Cardiac muscle cell (in vitro differentiated cells and primary cell): ENCODE measurements around the gene BLM. TPM values are rescaled to one million over a fixed set of nuclear protein-coding genes. Genes with fewer than 3 reads are reported as not detected.
"Not testable (repeated sequence)": the region's sequence is repeated elsewhere in the genome, so short reads cannot be mapped to it uniquely, and the experiment has no call there.

Source experiments
- DNase-seq, 2 donors: peaks; one replicate each; pipeline versions ENCODE4 v3.0.0 to v3.0.0-alpha.2; 2010 to 2017; ENCODE audit warnings: low read depth in 1 of 2, low spot score in 1 of 2
- H3K27ac ChIP-seq: fragments of 200-600 bp; sonication (generic); 2 replicates; pipeline ENCODE4 v1.5.1; 2016
- H3K27me3 ChIP-seq: fragments of 200-600 bp; sonication (generic); 2 replicates; pipeline ENCODE4 v1.6.0; 2016; ENCODE audit warnings: control low read depth
- H3K36me3 ChIP-seq: fragments of 200-600 bp; sonication (generic); 2 replicates; pipeline ENCODE4 v1.5.1; 2016; ENCODE audit warnings: control low read depth
- H3K4me1 ChIP-seq: fragments of 200-600 bp; sonication (generic); 2 replicates; pipeline ENCODE4 v1.8.1; 2017; ENCODE audit warnings: low read depth, mild to moderate bottlenecking, mixed run types
- H3K4me3 ChIP-seq: fragments of 200-600 bp; sonication (generic); 2 replicates; pipeline ENCODE4 v1.5.1; 2016; ENCODE audit warnings: mild to moderate bottlenecking
- H3K9me3 ChIP-seq: fragments of 200-600 bp; sonication (generic); 2 replicates; pipeline ENCODE4 v1.5.1; 2017; ENCODE audit warnings: low read depth, mild to moderate bottlenecking, control low read depth
- polyA plus RNA-seq: library from polyadenylated mRNA; unstranded; fragments of >200 nt; fragmentation: Nextera tagmentation; extraction: Ambion mirVana; gene quantifications from 2 replicates; pipeline ENCODE4 v1.2.1, GENCODE V29; 2016
- total RNA-seq: library from RNA; depleted of rRNA; stranded (reverse); fragments of >200 nt; gene quantifications from 2 replicates; pipeline ENCODE4 v1.2.3, GENCODE V29; 2016
- TF ChIP-seq, protein P1 (sequence below): IDR thresholded peaks from 2 replicates; pipeline ENCODE4 v1.5.1; 2012; ENCODE audit warnings: low read depth, mild to moderate bottlenecking, low read length

Gene BLM
- total and polyA plus RNA-seq, 2 experiments from 2014 or later: 2.6 to 6.3 TPM

DNA sequence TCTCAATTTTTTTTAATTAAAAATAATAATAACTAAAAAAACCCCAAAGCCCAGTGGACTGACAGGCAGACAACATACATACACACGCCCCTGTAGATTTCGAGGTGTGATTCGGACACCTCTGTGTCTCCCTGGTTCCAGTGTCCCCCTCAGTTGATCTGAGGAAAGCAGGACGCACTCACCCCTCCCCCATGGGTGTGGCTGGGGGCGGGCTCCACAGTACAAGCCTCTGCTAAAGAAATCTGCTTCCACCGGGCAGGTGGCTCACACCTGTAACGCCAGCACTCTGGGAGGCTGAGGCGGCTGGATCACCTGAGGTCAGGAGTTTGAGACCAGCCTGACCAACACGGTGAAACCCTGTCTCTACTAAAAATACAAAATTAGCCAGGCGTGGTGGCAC lies 33.8 kb upstream of the BLM start:
- Histone ChIP-seq H3K4me3 (no peak overlapping the region), H3K4me1 (no peaks in the 10 kb centered on the region), H3K27ac (no peak overlapping the region), H3K36me3 (no peaks in the 10 kb centered on the region), H3K9me3 (no peaks in the 10 kb centered on the region), H3K27me3 (no peaks in the 10 kb centered on the region)
- TF ChIP-seq, protein P1, sequence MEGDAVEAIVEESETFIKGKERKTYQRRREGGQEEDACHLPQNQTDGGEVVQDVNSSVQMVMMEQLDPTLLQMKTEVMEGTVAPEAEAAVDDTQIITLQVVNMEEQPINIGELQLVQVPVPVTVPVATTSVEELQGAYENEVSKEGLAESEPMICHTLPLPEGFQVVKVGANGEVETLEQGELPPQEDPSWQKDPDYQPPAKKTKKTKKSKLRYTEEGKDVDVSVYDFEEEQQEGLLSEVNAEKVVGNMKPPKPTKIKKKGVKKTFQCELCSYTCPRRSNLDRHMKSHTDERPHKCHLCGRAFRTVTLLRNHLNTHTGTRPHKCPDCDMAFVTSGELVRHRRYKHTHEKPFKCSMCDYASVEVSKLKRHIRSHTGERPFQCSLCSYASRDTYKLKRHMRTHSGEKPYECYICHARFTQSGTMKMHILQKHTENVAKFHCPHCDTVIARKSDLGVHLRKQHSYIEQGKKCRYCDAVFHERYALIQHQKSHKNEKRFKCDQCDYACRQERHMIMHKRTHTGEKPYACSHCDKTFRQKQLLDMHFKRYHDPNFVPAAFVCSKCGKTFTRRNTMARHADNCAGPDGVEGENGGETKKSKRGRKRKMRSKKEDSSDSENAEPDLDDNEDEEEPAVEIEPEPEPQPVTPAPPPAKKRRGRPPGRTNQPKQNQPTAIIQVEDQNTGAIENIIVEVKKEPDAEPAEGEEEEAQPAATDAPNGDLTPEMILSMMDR: no peak
- DNase-seq: no peak

DNA sequence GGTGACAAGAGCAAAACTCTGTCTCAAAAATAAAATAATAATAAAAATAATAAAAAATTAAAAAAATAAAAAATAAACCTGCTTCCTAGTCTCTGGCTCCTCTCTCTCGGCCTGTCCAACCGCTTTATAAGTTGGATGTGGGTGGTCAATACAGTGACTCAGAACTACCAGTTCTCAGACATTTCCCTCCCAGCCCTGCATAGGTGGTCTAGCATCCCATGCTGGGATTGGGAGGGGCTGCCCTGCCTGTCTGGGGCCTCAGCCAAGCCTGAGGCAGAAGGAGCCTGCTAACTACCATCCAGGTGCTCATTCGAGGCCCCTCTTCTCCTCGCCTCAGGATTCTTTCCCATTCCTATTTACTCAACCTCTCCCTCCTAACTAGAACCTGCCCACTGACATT lies 33.3 kb upstream of the BLM start:
- Histone ChIP-seq H3K4me3 (no peak overlapping the region), H3K27ac (no peak overlapping the region), H3K36me3 (no peaks in the 10 kb centered on the region), H3K9me3 (no peaks in the 10 kb centered on the region), H3K27me3 (no peaks in the 10 kb centered on the region), H3K4me1 (no peaks in the 10 kb centered on the region)
- TF ChIP-seq, protein P1: no peak
- no peak for DNase-seq

DNA sequence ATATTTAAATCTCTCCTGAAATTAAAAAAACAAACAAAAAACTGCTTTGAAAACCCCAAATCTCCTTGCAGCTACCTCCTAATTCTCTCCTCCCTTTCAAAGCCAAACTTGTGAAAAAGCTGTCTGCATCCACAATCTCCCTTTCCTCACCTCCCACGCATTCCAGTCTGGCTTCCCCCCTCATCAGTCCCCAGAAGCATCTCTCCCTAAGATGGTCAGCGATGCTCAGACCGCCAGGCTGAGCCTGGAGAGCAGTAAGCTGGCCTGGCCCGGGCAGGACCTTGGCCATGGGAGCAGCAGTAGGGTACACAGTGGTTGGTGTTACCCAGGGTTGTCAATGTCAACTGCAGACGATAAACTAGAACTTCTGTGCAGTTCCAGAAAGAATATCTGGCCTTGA lies 32.9 kb upstream of the BLM start:
- no peaks in the 10 kb centered on the region for H3K27me3 ChIP-seq
- no peaks in the 10 kb centered on the region for H3K4me1 ChIP-seq
- TF ChIP-seq, protein P1: no peak

DNA sequence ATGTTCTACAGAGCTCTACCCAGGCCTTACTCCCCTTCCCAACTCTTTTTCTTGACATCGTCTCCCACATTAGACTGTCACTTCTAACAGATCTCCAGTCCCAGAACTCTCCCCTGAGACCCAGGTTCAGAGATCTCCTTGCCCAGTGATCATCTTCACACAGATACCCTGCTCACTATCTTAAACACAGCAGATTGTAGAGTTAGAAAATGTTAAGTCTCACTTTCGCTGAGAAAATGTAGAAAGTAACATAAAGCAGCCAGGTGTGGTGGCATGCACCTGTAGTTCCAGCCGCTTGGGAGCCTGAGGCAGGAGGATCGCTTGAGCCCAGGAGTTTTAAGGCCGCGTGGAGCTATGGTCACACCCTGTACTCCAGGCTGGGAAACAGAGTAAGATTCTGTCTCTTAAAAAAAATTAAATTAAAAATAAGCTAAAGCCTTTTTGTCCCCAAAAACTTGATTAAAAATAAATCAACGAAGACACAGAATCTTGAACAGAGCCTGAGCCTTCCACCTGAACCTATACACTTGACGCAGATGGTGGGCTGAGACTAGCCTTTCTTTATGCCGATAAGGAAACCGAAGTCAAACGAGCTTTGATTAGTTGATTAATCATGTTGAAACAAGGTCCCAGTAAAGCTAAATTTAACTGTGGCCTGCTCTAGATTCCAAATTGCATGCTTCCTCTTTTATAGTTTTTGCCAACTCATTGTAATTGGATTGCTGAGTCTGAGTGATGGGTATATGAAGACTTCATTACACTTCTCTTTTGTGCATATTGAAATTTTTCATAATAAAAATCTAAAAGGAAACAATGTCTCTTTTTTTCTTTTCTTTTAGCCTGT lies 31.3 kb upstream of the BLM start:
- H3K36me3 ChIP-seq: no peaks in the 10 kb centered on the region
- H3K9me3 ChIP-seq: no peaks in the 10 kb centered on the region
- no peak overlapping the region for H3K27ac ChIP-seq
- no peaks in the 10 kb centered on the region for H3K27me3 ChIP-seq
- TF ChIP-seq, protein P1: no peak
- H3K4me1 ChIP-seq: no peaks in the 10 kb centered on the region
- H3K4me3 ChIP-seq: no peak overlapping the region
- DNase-seq: no peak

More for the DNA sequence above, 32.9 kb upstream of the BLM start:
- H3K9me3 ChIP-seq: no peaks in the 10 kb centered on the region
- H3K4me3 ChIP-seq: no peak overlapping the region
- no peak overlapping the region for H3K27ac ChIP-seq
- no peaks in the 10 kb centered on the region for H3K36me3 ChIP-seq
- peak in 1 of 2 donors; percentile 61 for DNase-seq

DNA sequence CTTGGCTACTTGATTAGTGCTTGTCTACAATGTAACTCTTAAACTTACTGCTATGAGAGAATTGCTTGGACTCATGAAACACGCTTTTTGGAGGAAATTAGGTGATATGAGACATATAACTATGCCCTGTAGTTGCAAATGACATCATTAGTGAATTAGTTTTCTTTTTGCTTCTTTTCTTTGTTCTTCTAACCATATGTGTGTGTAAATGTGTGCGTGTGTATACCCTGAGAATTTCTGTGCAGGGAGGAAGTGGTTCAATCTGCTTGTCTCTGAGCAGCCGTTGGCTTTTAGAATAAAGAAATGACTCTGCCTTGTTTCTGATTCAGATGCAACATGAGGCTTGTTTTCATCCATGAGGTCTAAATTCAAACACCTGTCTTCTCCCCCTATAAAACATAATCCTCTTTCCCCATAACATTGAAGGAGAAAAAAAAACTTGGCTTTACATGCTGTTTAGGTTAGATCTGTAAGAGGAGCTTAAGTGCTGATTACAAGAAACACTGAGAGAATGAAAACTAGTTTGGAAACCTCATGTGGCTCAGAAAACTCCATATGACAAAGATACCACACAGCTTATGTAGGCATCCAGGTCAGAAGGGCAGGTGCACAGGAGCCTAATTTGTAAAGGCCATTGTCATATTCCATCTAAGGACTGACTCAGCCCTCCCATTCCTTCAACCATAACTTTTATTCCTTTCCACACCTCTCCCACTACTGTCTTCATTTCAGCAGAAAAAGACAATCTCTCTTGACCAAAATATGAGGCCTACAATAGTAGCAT lies 30.5 kb upstream of the BLM start:
- H3K36me3 ChIP-seq: no peaks in the 10 kb centered on the region
- H3K27me3 ChIP-seq: no peaks in the 10 kb centered on the region
- no peaks in the 10 kb centered on the region for H3K4me1 ChIP-seq
- DNase-seq: no peak
- H3K27ac ChIP-seq: no peak overlapping the region
- no peaks in the 10 kb centered on the region for H3K9me3 ChIP-seq
- TF ChIP-seq, protein P1: no peak
- no peak overlapping the region for H3K4me3 ChIP-seq

DNA sequence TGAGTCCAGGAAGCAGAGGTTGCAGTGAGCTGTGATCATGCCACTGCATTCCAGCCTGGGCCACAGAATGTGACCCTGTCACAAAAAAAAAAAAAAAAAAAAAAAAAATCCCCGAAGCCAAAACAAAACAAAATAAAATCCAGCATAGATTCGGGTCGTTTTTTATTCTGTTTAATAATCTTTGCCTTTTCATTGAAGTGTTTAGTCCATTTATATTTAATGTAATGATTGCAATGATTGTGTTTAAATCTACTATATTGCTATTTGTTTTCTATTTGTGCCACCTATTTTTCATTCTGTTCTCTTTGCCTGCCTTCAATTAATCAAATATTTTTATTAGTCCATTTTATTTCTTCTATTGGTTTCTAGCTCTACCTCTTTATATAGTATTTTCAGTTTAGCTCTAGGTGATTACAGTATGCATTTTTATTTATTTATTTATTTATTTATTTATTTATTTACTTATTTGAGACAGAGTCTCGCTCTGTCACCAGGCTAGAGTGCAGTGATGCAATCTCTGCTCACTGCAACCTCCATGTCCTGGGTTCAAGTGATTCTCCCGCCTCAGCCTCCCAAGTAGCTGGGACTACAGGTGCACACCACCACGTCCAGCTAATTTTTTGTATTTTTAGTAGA lies 27.7 kb upstream of the BLM start:
- not testable (repeated sequence) for H3K36me3 ChIP-seq, H3K27ac ChIP-seq, H3K4me3 ChIP-seq, H3K27me3 ChIP-seq, DNase-seq, H3K9me3 ChIP-seq, H3K4me1 ChIP-seq
